Measurements from ENCODE around the gene PKDREJ. TPM values are rescaled to one million over a fixed set of nuclear protein-coding genes. Genes with fewer than 3 reads are reported as not detected.
A peak's percentile ranks its signal among the peaks of the same experiment; 100 is the strongest.

The PKDREJ gene
- total RNA-seq, 2 experiments from 2014 or later = not detected

- no peak for TF ChIP-seq CTCF (IDR thresholded peaks at IDR 0.05)
- DNase-seq (peak; percentile 89), ATAC-seq (peak; percentile 91)
- ChIA-PET POLR2A (interaction anchor here (0.7 to 2.0 kb wide), 8 partner anchors 12 to 101 kb away, joined by 3 to 7 read pairs (median 4); partner anchors contain the start of genes PPARA and TTC38), CTCF (interaction anchor here (1.1 to 3.4 kb wide), 2 partner anchors 46 to 128 kb away, joined by 4 to 9 read pairs; partner anchors contain the start of gene GTSE1)
- Mint-ChIP-seq H3K27ac (peak within 1 kb of the TSS; percentile 90), H3K27me3 (no peaks in the 10 kb centered on the region), H3K9me3 (no peaks in the 10 kb centered on the region), H3K4me1 (ENCODE audit: low read depth) (peaks cover 25% of the 10 kb centered on the region), H3K4me3 (peak within 1 kb of the TSS; percentile 81), H3K36me3 (ENCODE audit: low read depth) (peaks cover 4% of the 10 kb centered on the region)
- intact Hi-C loops (cut with micrococcal nuclease) = no loop called here
These were observed 12.9 kb downstream of the PKDREJ start, which contains the start of gene CDPF1 for GRCh38 chr22:46250035-46250782. CDPF1 (minus strand) TSS chr22:46250293; CDS start chr22:46248284, 2,009 bp downstream.

- H3K27me3 Mint-ChIP-seq = no peaks in the 10 kb centered on the region
- peaks cover 17% of the 10 kb centered on the region for H3K4me1 Mint-ChIP-seq (ENCODE audit: low read depth)
- no peak for TF ChIP-seq CTCF (IDR thresholded peaks at IDR 0.05)
- H3K27ac Mint-ChIP-seq = no peak overlapping the region
- no peaks in the 10 kb centered on the region for H3K9me3 Mint-ChIP-seq
- intact Hi-C loops (cut with micrococcal nuclease) = no loop called here
- ChIA-PET CTCF (interaction anchor here (0.7 to 1.3 kb wide), 2 partner anchors 20 to 241 kb away, joined by 3 read pairs; no protein-coding TSS in a partner anchor), POLR2A (no interaction called here)
- DNase-seq = no peak
- H3K4me3 Mint-ChIP-seq = no peak overlapping the region
- peaks cover 3% of the 10 kb centered on the region for H3K36me3 Mint-ChIP-seq (ENCODE audit: low read depth)
- ATAC-seq = no peak
These were observed 15.6 kb downstream of the PKDREJ start for GRCh38 chr22:46247443-46247975.

GRCh38 chr22:46246178-46246577, 17.0 kb downstream of the PKDREJ start:
- Mint-ChIP-seq H3K27me3 (no peaks in the 10 kb centered on the region), H3K27ac (no peak overlapping the region), H3K4me1 (ENCODE audit: low read depth) (peaks cover 8% of the 10 kb centered on the region), H3K4me3 (no peak overlapping the region), H3K36me3 (ENCODE audit: low read depth) (peaks cover 3% of the 10 kb centered on the region), H3K9me3 (no peaks in the 10 kb centered on the region)
- DNase-seq = no peak
- intact Hi-C loops (cut with micrococcal nuclease) = no loop called here
- no peak for ATAC-seq
- CTCF ChIA-PET = interaction anchor here (1.0 to 1.5 kb wide), 2 partner anchors 24 to 240 kb away, joined by 3 read pairs; no protein-coding TSS in a partner anchor
- no peak for TF ChIP-seq CTCF (IDR thresholded peaks at IDR 0.05)
- POLR2A ChIA-PET = no interaction called here

DNA sequence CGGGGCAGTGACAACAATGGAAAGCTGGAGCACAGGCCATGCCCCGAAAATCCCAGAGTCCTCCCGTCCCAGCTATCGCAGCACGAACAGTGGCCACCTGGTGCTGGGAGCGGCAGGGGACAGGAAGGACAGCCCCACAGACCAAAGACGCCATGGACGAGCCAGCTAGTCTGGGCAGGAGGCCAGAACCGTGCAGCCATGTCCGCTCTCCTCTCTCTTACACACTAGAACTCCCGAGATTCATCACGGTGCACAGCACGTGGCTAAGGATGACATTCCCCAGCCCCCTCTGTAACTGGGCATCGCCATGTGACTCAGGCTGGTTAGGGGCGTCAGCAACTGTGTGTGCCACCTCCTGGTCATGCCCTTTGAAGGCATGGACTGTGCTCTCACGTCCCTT, 17.6 kb downstream of the PKDREJ start:
- Mint-ChIP-seq H3K9me3 (no peaks in the 10 kb centered on the region), H3K4me3 (no peak overlapping the region), H3K27ac (no peak overlapping the region), H3K36me3 (ENCODE audit: low read depth) (peaks cover 3% of the 10 kb centered on the region), H3K27me3 (no peaks in the 10 kb centered on the region), H3K4me1 (ENCODE audit: low read depth) (peaks cover 9% of the 10 kb centered on the region)
- intact Hi-C loops (cut with micrococcal nuclease) = no loop called here
- no peak for TF ChIP-seq CTCF (IDR thresholded peaks at IDR 0.05)
- POLR2A ChIA-PET = no interaction called here
- no peak for ATAC-seq
- no peak for DNase-seq
- CTCF ChIA-PET = interaction anchor here (1.5 kb wide), 1 partner anchor 239 kb away, joined by 3 read pairs; no protein-coding TSS in a partner anchor

DNA sequence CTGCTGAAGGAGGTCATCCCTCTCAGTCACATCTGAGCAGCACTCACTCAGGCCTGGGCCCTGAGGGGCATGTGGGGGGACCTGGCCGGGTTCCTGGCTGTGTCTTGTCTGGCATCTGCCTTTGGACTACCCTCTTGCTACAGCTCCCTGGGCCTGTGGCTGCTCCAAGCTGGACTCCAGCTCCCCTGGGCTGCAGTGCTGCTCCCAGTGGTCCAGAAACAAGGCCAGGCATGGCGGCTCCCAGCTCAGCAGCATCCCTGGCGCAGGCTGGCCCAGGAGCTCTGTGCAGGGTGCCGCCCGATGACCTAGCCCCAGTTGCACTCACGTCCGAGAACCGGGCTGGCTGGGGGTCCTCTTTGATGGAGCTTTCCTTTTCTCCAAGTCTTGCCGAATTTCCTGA, 18.4 kb downstream of the PKDREJ start:
- peaks cover 17% of the 10 kb centered on the region for H3K4me1 Mint-ChIP-seq (ENCODE audit: low read depth)
- H3K4me3 Mint-ChIP-seq = no peak overlapping the region
- H3K27ac Mint-ChIP-seq = no peak overlapping the region
- peaks cover 3% of the 10 kb centered on the region for H3K36me3 Mint-ChIP-seq (ENCODE audit: low read depth)
- ChIA-PET CTCF (no interaction called here), POLR2A (interaction anchor here (0.8 kb wide), 1 partner anchor 19 kb away, joined by 3 read pairs; no protein-coding TSS in a partner anchor)
- intact Hi-C loops (cut with micrococcal nuclease) = no loop called here
- TF ChIP-seq CTCF (IDR thresholded peaks at IDR 0.05) = no peak
- ATAC-seq (no peak), DNase-seq (no peak)
- no peaks in the 10 kb centered on the region for H3K9me3 Mint-ChIP-seq
- H3K27me3 Mint-ChIP-seq = no peaks in the 10 kb centered on the region
